Esophagus muscularis mucosa (tissue), 4 donors: ENCODE measurements around the gene SDK2. TPM values are rescaled to one million over a fixed set of nuclear protein-coding genes. Genes with fewer than 3 reads are reported as not detected.

Source experiments
- DNase-seq: peaks from one replicate; pipeline ENCODE4 v3.0.0-alpha.2; 2017; ENCODE audit errors: extremely low spot score
- H3K27ac ChIP-seq, 4 donors: fragments of 200-600 bp; sonication (generic); replicated peaks in 1 of 4; 1 replicate in 3 of 4; 2 replicates in 1 of 4; pipeline ENCODE4 v1.5.1; 2016 to 2019; ENCODE audit warnings: mild to moderate bottlenecking in 1 of 4
- H3K27me3 ChIP-seq, 4 donors: fragments of 200-600 bp; sonication (generic); one replicate each; pipeline versions ENCODE4 v1.5.1 to v1.6.0; 2016 to 2019
- H3K36me3 ChIP-seq, 4 donors: fragments of 200-600 bp; sonication (generic); one replicate each; pipeline ENCODE4 v1.5.1; 2016 to 2019
- H3K4me1 ChIP-seq, 4 donors: fragments of 200-600 bp; sonication (generic); one replicate each; pipeline ENCODE4 v1.5.1; 2016 to 2019
- H3K4me3 ChIP-seq, 4 donors: fragments of 200-600 bp; sonication (generic); 1 replicate in 2 of 4; 2 replicates in 2 of 4; pipeline ENCODE4 v1.5.1; 2016 to 2019; ENCODE audit warnings: mild to moderate bottlenecking in 4 of 4, moderate library complexity in 1 of 4
- H3K9me3 ChIP-seq, 4 donors: fragments of 200-600 bp; sonication (generic); 1 replicate in 3 of 4; 2 replicates in 1 of 4; pipeline ENCODE4 v1.5.1; 2016 to 2019
- EP300 ChIP-seq: sonication (generic); formaldehyde crosslinking; IDR thresholded peaks from one replicate; pipeline ENCODE4 v1.6.1; 2017; ENCODE audit warnings: antibody characterized with exemption
- POLR2A ChIP-seq: fragments of 450-650 bp; IDR thresholded peaks from one replicate; pipeline ENCODE4 v1.6.1; 2017; ENCODE audit warnings: antibody characterized with exemption, moderate library complexity, mild to moderate bottlenecking, low read depth
- POLR2AphosphoS5 ChIP-seq, 2 donors: sonication (generic); formaldehyde crosslinking; IDR thresholded peaks; one replicate each; pipeline ENCODE4 v1.6.1; 2017; ENCODE audit warnings: antibody characterized with exemption in 2 of 2
- WGBS: methylation state at CpG from one replicate; pipeline ENCODE4 v1.1.5; 2018; 5-methylcytosine and 5-hydroxymethylcytosine counted together
- intact Hi-C: fragments of 100-400 bp; cut with DNase I; formaldehyde crosslinking; loops from one replicate; pipeline ENCODE4 v1.15.1; 2023
- total RNA-seq, 4 donors: library from RNA; depleted of rRNA; stranded (reverse); fragments of >200 nt; gene quantifications; one replicate each; pipeline versions ENCODE4 v1.1.0 to v1.2.1, GENCODE V29; 2016
- TF ChIP-seq, protein P1 (sequence below), 3 experiments: fragments of 200-600 bp in 2 of 3; fragments of 450-650 bp in 1 of 3; sonication (generic) in 2 of 3; IDR thresholded peaks; one replicate each; pipeline ENCODE4 v1.5.1; 2017 to 2019; ENCODE audit warnings: antibody characterized with exemption in 3 of 3, mild to moderate bottlenecking in 2 of 3, moderate library complexity in 1 of 3

The SDK2 gene
- total RNA-seq, 4 donors from 2014 or later, result 0.42 to 2.0 (median 1.2) TPM

DNA sequence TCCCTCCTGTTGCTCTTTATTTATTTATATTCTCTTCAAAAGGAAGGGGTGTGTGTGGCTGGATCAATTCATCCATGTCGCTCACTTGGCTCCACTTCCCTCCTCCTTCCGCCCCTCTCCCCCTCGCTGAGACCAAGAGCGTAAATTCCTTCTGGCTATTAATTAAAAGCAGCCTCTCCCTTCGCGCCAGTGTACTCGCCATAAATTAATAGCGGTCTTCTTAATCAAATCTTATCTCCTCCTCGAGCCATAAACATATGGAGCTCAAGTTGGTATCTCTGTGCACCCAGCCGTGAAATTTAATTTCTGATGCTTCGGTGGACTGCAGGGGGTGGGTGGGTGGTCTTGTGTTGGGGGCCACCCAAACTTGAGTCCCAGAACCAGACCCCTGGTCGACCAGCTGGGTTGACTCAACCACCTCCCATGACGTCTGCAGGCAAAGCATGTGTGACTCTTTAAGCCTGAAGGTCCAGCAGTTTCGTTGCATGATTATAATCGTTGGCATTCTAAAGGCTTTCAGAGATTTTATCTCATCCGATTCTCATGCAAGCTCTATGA lies 57.9 kb downstream of the SDK2 start:
- peaks cover 0 to 30% (median 0%) of the 10 kb centered on the region in 4 donors for H3K27me3 ChIP-seq
- intact Hi-C loops, result no loop called here
- DNase-seq, result no peak
- no peaks in the 10 kb centered on the region for H3K9me3 ChIP-seq
- no peak overlapping the region for H3K27ac ChIP-seq
- no peak overlapping the region for H3K4me3 ChIP-seq
- H3K4me1 ChIP-seq, result no peaks in the 10 kb centered on the region
- TF ChIP-seq POLR2A (no peak), POLR2AphosphoS5 (IDR thresholded peaks at IDR 0.05) (no peak), EP300 (no peak)
- TF ChIP-seq, protein P1, sequence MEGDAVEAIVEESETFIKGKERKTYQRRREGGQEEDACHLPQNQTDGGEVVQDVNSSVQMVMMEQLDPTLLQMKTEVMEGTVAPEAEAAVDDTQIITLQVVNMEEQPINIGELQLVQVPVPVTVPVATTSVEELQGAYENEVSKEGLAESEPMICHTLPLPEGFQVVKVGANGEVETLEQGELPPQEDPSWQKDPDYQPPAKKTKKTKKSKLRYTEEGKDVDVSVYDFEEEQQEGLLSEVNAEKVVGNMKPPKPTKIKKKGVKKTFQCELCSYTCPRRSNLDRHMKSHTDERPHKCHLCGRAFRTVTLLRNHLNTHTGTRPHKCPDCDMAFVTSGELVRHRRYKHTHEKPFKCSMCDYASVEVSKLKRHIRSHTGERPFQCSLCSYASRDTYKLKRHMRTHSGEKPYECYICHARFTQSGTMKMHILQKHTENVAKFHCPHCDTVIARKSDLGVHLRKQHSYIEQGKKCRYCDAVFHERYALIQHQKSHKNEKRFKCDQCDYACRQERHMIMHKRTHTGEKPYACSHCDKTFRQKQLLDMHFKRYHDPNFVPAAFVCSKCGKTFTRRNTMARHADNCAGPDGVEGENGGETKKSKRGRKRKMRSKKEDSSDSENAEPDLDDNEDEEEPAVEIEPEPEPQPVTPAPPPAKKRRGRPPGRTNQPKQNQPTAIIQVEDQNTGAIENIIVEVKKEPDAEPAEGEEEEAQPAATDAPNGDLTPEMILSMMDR (IDR thresholded peaks at IDR 0.05), result no peak
- 48% methylated on average over 16 of the region's 16 CpGs for whole genome bisulfite sequencing
- H3K36me3 ChIP-seq, result no peaks in the 10 kb centered on the region

DNA sequence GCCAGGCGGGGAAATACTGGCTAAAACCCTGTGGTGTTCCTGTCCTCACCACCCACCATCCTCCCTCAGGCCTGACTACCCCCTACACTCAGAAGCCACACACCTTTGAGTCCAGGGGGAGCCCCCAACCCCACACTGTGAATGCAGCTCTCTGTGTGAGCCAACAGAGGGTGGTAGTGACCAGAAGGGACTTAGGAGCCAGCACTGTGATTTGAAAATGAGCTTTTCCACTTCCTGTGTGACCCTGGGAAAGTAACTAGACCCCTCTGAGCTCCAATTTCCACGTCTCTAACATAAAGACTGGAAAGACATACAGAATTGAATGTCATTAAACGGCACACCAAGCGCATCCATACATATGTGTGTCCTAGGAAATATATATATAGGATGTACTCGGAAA lies 58.7 kb downstream of the SDK2 start:
- Histone ChIP-seq H3K36me3 (no peaks in the 10 kb centered on the region), H3K9me3 (no peaks in the 10 kb centered on the region), H3K27ac (no peak overlapping the region), H3K4me3 (no peak overlapping the region), H3K4me1 (no peaks in the 10 kb centered on the region), H3K27me3 (peaks cover 0 to 30% (median 0%) of the 10 kb centered on the region in 4 donors)
- 83% methylated on average over 5 of the region's 5 CpGs for WGBS
- TF ChIP-seq EP300 (no peak), POLR2AphosphoS5 (IDR thresholded peaks at IDR 0.05) (no peak), POLR2A (no peak)
- TF ChIP-seq, protein P1 (IDR thresholded peaks at IDR 0.05), result no peak
- intact Hi-C loops, result no loop called here
- DNase-seq, result no peak

DNA sequence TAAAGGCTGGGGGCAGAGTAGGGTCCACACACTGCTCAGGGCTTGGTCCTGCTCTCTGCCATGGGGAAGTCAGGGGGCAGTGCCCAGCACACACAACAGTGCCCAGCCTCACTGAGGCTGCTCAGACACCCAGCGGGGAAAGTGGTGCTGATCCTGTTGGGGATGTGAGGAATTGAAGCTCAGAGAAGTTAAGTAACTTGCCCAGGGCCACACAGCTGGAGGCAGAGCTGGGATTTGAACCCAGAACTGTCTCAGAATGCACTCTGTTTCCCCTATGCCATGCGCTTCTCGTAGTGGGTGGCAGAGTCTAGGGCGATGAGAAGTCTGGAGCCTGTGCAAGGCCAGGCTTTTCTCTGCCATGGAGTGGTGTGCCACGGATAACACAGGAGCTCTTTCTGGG lies 59.3 kb downstream of the SDK2 start:
- Histone ChIP-seq H3K4me3 (no peak overlapping the region), H3K9me3 (no peaks in the 10 kb centered on the region), H3K36me3 (no peaks in the 10 kb centered on the region), H3K27me3 (peaks cover 0 to 30% (median 0%) of the 10 kb centered on the region in 4 donors), H3K27ac (no peak overlapping the region), H3K4me1 (no peaks in the 10 kb centered on the region)
- TF ChIP-seq, protein P1 (IDR thresholded peaks at IDR 0.05), result no peak
- TF ChIP-seq POLR2A, result no peak
- TF ChIP-seq POLR2AphosphoS5 (IDR thresholded peaks at IDR 0.05), result no peak
- TF ChIP-seq EP300, result no peak
- intact Hi-C loops, result no loop called here
- DNase-seq, result no peak
- 100% methylated on average over 4 of the region's 5 CpGs for WGBS

DNA sequence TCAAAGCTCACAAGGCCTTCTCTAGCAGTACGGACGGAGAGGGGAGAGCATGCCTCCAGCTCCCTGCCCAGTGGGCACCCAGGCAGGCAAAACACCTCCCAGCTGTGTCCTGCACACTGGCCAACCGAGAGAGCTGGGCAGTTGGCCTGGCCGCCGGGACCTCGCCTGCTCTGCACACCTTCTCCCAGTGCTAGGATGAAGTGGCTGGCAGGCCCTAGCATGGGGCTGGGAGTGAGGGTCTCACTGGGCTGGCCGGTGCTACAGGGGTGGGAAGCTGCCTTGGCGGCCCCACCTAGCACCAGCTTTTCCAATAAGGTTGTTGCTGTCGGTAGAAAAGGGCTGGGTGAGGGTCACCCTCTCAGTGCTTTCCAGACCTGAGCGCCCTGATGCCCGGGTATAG lies 60.2 kb downstream of the SDK2 start:
- intact Hi-C loops, result no loop called here
- 94% methylated on average over 10 of the region's 11 CpGs for WGBS
- Histone ChIP-seq H3K27me3 (peaks cover 0 to 30% (median 0%) of the 10 kb centered on the region in 4 donors), H3K4me3 (no peak overlapping the region), H3K27ac (no peak overlapping the region), H3K4me1 (no peaks in the 10 kb centered on the region), H3K9me3 (no peaks in the 10 kb centered on the region), H3K36me3 (no peaks in the 10 kb centered on the region)
- DNase-seq, result no peak
- TF ChIP-seq, protein P1 (IDR thresholded peaks at IDR 0.05), result no peak
- TF ChIP-seq EP300 (no peak), POLR2A (no peak)

DNA sequence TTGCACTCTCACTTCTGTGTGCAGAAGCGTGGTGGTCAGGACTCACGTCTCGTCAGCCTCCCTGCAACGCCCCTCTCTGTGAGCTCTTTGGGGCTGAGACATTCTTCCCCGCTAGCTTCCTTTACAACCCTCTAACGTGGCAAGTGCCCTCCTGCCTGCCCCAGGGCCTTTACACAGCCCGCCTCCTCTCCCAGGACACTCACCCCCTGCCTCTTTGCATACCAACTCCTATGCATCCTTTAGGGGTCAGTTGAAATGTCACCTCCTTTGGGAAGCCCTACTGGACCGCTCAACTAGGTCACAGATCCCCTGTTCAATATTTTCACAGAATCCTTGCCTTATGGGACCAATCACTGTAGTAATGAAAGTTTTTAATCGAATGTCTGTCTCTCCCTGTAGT lies 61.4 kb downstream of the SDK2 start:
- H3K27ac ChIP-seq, result no peak overlapping the region
- intact Hi-C loops, result no loop called here
- no peaks in the 10 kb centered on the region for H3K9me3 ChIP-seq
- H3K4me3 ChIP-seq, result no peak overlapping the region
- no peaks in the 10 kb centered on the region for H3K4me1 ChIP-seq
- peaks cover 0 to 30% (median 0%) of the 10 kb centered on the region in 4 donors for H3K27me3 ChIP-seq
- H3K36me3 ChIP-seq, result no peaks in the 10 kb centered on the region
- 89% methylated on average over 9 of the region's 9 CpGs for WGBS
- DNase-seq, result no peak
- TF ChIP-seq POLR2AphosphoS5 (IDR thresholded peaks at IDR 0.05) (no peak), EP300 (no peak), POLR2A (no peak)
- TF ChIP-seq, protein P1 (IDR thresholded peaks at IDR 0.05), result no peak
